ENCODE results near the gene VHLL.

DNA sequence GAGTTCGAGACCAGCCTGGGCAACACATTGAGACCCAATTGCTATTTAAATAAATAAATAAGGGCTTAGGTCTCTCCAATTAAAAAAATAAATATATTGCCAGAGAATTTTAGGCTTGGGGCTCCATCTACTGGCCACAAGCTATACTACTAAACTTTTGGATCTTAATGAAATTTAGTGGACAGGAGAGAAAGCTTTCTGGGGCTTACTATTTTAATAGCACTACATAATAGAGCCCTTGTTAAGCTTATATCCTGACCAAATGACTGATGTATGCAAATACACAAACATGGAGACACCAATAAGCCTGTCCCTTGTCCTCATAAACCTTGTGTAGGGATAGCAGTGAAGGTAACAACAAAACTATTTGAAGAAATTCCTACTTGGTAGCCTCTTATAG lies 20.6 kb upstream of the VHLL start:
- no peak for TF ChIP-seq YY1 (IDR thresholded peaks at IDR 0.05; ENCODE audit: insufficient read depth, insufficient read length)
- TF ChIP-seq ZNF274 (IDR thresholded peaks at IDR 0.05; ENCODE audit: low read depth, low read length) = no peak
- TF ChIP-seq SUZ12 (IDR thresholded peaks at IDR 0.05; ENCODE audit: extremely low read depth, insufficient read depth, insufficient read length) = no peak
